ENCODE data around the gene MRPS7. TPM values are rescaled to one million over a fixed set of nuclear protein-coding genes. Genes with fewer than 3 reads are reported as not detected.
A peak's percentile ranks its signal among the peaks of the same experiment; 100 is the strongest.
"Not testable (repeated sequence)": the region's sequence is repeated elsewhere in the genome, so short reads cannot be mapped to it uniquely, and the experiment has no call there.

MRPS7 gene
- total RNA-seq, 1 donor from 2014 or later, result 83.5 TPM

DNA sequence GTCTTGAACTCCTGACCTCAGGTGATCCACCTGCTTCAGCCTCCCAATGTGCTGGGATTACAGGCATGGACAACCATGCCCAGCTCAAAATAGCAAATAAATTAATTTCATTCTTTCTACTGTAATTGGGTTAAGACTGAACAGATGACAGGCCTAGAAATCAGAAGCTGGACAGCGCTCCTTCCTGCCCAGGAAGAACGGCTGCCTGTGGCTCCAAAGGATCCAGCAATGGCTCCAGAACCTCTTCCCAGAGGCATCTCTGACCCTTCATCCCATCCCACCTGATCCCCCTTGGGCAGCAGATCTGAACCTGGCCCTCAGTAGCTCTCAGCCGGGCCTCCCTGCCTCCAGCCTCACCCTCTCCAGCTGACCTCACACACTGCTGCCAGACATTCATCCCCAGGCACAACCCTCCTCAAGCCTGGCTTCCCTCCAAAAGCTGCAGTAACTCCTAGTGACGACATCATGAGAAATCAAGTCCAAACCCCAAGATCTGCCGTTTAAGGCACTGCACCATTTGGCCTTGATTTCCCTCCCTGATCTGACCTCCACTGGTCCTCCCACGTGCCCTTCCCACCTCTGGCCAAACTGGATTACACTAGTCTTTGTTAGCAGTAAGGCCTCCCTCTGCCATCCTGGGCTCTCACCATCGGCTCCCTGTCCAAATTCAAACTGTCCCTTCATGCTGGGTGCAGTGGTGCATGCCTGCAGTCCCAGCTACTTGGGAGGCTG lies 12.5 kb downstream of the MRPS7 start:
- H3K36me3 ChIP-seq (ENCODE audit: control insufficient read depth, insufficient read depth, low read length), result peaks cover 7% of the 10 kb centered on the region
- peak; percentile 92 for FAIRE-seq
- TF ChIP-seq, protein P1, sequence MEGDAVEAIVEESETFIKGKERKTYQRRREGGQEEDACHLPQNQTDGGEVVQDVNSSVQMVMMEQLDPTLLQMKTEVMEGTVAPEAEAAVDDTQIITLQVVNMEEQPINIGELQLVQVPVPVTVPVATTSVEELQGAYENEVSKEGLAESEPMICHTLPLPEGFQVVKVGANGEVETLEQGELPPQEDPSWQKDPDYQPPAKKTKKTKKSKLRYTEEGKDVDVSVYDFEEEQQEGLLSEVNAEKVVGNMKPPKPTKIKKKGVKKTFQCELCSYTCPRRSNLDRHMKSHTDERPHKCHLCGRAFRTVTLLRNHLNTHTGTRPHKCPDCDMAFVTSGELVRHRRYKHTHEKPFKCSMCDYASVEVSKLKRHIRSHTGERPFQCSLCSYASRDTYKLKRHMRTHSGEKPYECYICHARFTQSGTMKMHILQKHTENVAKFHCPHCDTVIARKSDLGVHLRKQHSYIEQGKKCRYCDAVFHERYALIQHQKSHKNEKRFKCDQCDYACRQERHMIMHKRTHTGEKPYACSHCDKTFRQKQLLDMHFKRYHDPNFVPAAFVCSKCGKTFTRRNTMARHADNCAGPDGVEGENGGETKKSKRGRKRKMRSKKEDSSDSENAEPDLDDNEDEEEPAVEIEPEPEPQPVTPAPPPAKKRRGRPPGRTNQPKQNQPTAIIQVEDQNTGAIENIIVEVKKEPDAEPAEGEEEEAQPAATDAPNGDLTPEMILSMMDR (IDR thresholded peaks at IDR 0.05; ENCODE audit: insufficient read depth, low read length, severe bottlenecking), result no peak
- no peak overlapping the region for H3K4me3 ChIP-seq (ENCODE audit: low read depth, low read length)
- peak; percentile 71 for DNase-seq (ENCODE audit: low read depth)
- no peaks in the 10 kb centered on the region for H3K27me3 ChIP-seq (ENCODE audit: control insufficient read depth, insufficient read depth, low read length)

DNA sequence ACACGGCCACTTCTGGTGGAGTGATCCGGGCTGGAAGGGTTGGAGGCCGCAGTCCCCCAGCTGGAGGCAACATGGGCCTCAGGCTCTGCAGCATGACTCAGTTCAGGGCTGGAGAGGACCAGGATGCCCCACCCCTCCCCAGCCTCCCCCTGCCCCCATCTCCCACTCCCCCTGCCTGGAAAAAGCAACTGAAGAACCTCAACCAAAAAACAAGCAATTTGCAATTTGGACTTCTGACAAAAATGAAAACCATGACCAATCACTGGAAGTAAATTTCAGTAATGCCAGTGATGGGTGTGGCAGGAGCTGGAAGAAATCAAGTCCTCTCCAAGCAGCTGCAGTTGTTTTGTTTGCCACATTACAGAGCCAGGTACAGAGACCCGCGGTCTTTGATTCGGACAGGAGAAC lies 16.0 kb downstream of the MRPS7 start:
- Histone ChIP-seq H3K4me3 (ENCODE audit: low read depth, low read length) (no peak overlapping the region), H3K27me3 (ENCODE audit: control insufficient read depth, insufficient read depth, low read length) (no peaks in the 10 kb centered on the region), H3K36me3 (ENCODE audit: control insufficient read depth, insufficient read depth, low read length) (peaks cover 6% of the 10 kb centered on the region)
- TF ChIP-seq, protein P1 (IDR thresholded peaks at IDR 0.05; ENCODE audit: insufficient read depth, low read length, severe bottlenecking), result no peak
- peak; percentile 21 for DNase-seq (ENCODE audit: low read depth)
- no peak for FAIRE-seq

DNA sequence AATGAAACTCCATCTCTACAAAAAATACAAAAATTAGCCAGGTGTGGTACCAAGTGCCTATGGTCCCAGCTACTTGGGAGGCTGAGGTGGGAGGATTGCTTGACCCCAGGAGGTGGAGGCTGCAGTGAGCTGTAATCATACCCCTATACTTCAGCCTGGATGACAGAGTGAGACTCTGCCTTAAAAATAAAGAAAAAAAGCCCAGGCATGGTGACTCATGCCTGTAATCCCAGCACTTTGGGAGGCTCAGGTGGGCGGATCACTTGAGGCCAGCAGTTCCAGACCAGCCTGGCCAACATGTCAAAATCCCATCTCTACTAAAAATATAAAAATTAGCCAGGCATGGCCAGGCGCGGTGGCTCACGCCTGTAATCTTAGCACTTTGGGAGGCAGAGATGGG lies 18.5 kb downstream of the MRPS7 start:
- H3K36me3 ChIP-seq (ENCODE audit: control insufficient read depth, insufficient read depth, low read length); H3K27me3 ChIP-seq (ENCODE audit: control insufficient read depth, insufficient read depth, low read length); FAIRE-seq; H3K4me3 ChIP-seq (ENCODE audit: low read depth, low read length); DNase-seq (ENCODE audit: low read depth): not testable (repeated sequence)

DNA sequence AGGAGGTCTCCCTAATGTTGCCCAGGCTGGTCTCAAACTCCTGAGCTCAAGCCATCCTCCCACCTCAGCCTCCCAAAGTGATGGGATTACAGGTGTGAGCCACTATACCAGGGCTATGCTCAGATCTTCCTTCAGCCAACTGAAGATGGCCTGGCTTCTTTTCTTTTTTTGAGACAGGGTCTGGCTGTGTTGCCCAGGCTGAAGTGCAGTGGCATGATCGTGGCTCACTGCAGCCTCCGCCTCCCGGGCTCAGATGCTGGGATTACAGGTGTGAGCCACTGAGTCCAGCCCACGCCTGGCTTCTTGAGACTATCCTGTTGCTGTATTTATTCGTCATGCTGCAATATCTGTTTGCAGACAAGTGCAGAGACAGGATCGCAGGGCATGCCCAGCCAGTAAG lies 23.4 kb downstream of the MRPS7 start:
- TF ChIP-seq, protein P1 (IDR thresholded peaks at IDR 0.05; ENCODE audit: insufficient read depth, low read length, severe bottlenecking), result no peak
- Histone ChIP-seq H3K4me3 (ENCODE audit: low read depth, low read length) (no peak overlapping the region), H3K36me3 (ENCODE audit: control insufficient read depth, insufficient read depth, low read length) (peaks cover 7% of the 10 kb centered on the region), H3K27me3 (ENCODE audit: control insufficient read depth, insufficient read depth, low read length) (no peaks in the 10 kb centered on the region)
- FAIRE-seq (no peak), DNase-seq (ENCODE audit: low read depth) (no peak)

DNA sequence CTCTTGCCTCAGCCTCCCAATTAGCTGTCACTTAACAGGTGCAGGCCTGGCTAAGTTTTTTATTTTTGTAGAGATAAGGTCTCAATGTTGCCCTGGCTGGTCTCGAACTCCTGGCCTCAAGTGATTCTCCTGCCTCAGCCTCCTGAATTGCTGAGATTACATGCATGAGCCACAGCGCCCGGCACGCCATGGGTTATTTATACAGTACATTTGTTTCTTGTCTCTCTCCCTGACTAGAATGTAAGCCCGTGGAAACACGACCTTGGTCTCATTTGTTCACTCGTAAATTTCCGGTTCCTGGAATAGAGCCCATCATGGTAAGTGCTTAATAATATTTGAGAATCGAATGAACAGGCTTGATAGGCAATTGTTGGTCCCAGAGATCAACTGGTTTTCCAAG lies 25.5 kb downstream of the MRPS7 start:
- FAIRE-seq, result no peak
- no peak for DNase-seq (ENCODE audit: low read depth)
- Histone ChIP-seq H3K27me3 (ENCODE audit: control insufficient read depth, insufficient read depth, low read length) (no peaks in the 10 kb centered on the region), H3K4me3 (ENCODE audit: low read depth, low read length) (no peak overlapping the region), H3K36me3 (ENCODE audit: control insufficient read depth, insufficient read depth, low read length) (peaks cover 7% of the 10 kb centered on the region)
- TF ChIP-seq, protein P1 (IDR thresholded peaks at IDR 0.05; ENCODE audit: insufficient read depth, low read length, severe bottlenecking), result no peak

DNA sequence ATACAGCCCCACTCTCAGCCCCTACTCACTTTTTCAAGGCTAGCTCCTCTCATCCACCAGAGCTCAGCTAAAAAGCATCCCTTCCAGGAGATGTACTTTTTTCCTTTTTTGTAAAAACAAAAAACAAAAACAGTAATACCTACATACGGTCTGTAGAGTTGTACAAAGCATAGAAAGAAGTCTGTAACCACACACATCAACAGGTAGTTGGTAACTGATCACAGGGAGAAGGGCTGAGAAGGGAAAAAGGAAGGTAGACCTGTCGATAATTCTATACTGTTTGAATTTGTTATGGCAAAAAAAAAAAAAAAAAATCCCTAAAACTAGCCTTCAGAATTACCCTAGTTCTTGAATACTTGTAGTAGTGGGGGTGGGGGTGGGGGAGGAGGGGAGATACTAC lies 26.7 kb downstream of the MRPS7 start:
- FAIRE-seq, result no peak
- peaks cover 5% of the 10 kb centered on the region for H3K36me3 ChIP-seq (ENCODE audit: control insufficient read depth, insufficient read depth, low read length)
- TF ChIP-seq, protein P1 (IDR thresholded peaks at IDR 0.05; ENCODE audit: insufficient read depth, low read length, severe bottlenecking), result no peak
- no peaks in the 10 kb centered on the region for H3K27me3 ChIP-seq (ENCODE audit: control insufficient read depth, insufficient read depth, low read length)
- DNase-seq (ENCODE audit: low read depth), result no peak
- H3K4me3 ChIP-seq (ENCODE audit: low read depth, low read length), result peak overlapping the region; percentile 70
